Ovary (tissue), 9 donors: ENCODE results near the gene PIERCE2. TPM values are rescaled to one million over a fixed set of nuclear protein-coding genes. Genes with fewer than 3 reads are reported as not detected.

Source experiments
- DNase-seq, 5 donors: peaks; one replicate each; pipeline ENCODE4 v3.0.0-alpha.2; 2019 to 2020
- H3K27ac ChIP-seq, 2 donors: fragments of 200-600 bp; one replicate each; pipeline versions ENCODE4 v1.5.1 to v1.8.0; 2019 to 2022
- H3K27me3 ChIP-seq: fragments of 200-600 bp; one replicate; pipeline ENCODE4 v1.8.0; 2022
- H3K36me3 ChIP-seq: fragments of 200-600 bp; sonication (generic); one replicate; pipeline ENCODE4 v1.5.1; 2019
- H3K4me1 ChIP-seq: one replicate; pipeline ENCODE4 v1.8.1; 2013; ENCODE audit warnings: mild to moderate bottlenecking, moderate library complexity; ENCODE audit not compliant: insufficient read depth
- H3K4me3 ChIP-seq: fragments of 200-600 bp; sonication (generic); one replicate; pipeline ENCODE4 v1.5.1; 2017
- H3K9me3 ChIP-seq, 2 donors: fragments of 200-600 bp in 1 of 2; sonication (generic) in 1 of 2; one replicate each; pipeline versions ENCODE4 v1.5.1 to v1.8.1; 2013 to 2019; ENCODE audit warnings: mild to moderate bottlenecking in 1 of 2, moderate library complexity in 1 of 2
- CTCF ChIP-seq, 3 donors: fragments of 450-650 bp in 2 of 3; fragments of 200-600 bp in 1 of 3; IDR thresholded peaks; one replicate each; pipeline versions ENCODE4 v1.5.1 to v1.8.0; 2016 to 2022; ENCODE audit warnings: antibody characterized with exemption in 3 of 3, mild to moderate bottlenecking in 1 of 3
- EP300 ChIP-seq: sonication (generic); formaldehyde crosslinking; IDR thresholded peaks from one replicate; pipeline ENCODE4 v1.6.1; 2017; ENCODE audit warnings: antibody characterized with exemption
- POLR2A ChIP-seq: fragments of 450-650 bp; IDR thresholded peaks from one replicate; pipeline ENCODE4 v1.6.1; 2017; ENCODE audit warnings: antibody characterized with exemption, mild to moderate bottlenecking, moderate library complexity
- WGBS, 3 donors: extraction: QIAGEN DNeasy Blood & Tissue Kit in 1 of 3; methylation state at CpG; one replicate each; pipeline versions ENCODE4 v1.1.5 to v1.1.7; 2013 to 2017; 5-methylcytosine and 5-hydroxymethylcytosine counted together
- intact Hi-C, 4 donors: fragments of 100-400 bp; cut with DNase I; formaldehyde crosslinking; loops; one replicate each; pipeline versions ENCODE4 v1.11.0 to v1.15.1; 2022 to 2023
- polyA plus RNA-seq, 2 donors: library from polyadenylated mRNA; stranded (reverse); fragments of 200-250 nt in 1 of 2; fragments of 350-450 nt in 1 of 2; fragmentation: Illumina TruSeq in 1 of 2; extraction: RNeasy Lipid Tissue Mini Kit (QIAGEN cat#74804) in 1 of 2; gene quantifications; one replicate each; pipeline ENCODE4 v1.2.3, GENCODE V29; 2013 to 2014
- total RNA-seq, 7 donors: library from RNA; depleted of rRNA in 2 of 7; stranded (reverse); fragments of >200 nt in 2 of 7; fragmentation: NEBNext Ultra II Directional in 3 of 7; extraction: Animal tissue kit (Norgen Biotek cat#: 25700) in 3 of 7; gene quantifications; one replicate each; pipeline versions ENCODE4 v1.1.0 to v1.2.4, GENCODE V29; 2016 to 2023
- donor health status: DM: no; HTN: no; CAD: no; lungs with moderate emphysema.
- donor health status: DM: no; HTN: no; CAD: no.
- donor health status: Bipolar disorder and iron deficiency.
- donor health status: DM: yes; HTN: yes; CAD: no.
- donor health status: DM: no; HTN: no; CAD: no.
- donor health status: DM: yes; HTN: yes; CAD: no.

The PIERCE2 gene
- total and polyA plus RNA-seq, 9 donors = 0.35 to 3.9 (median 1.6) TPM

- Histone ChIP-seq H3K27ac (no peak overlapping the region), H3K4me3 (no peak overlapping the region), H3K9me3 (no peaks in the 10 kb centered on the region), H3K27me3 (no peaks in the 10 kb centered on the region), H3K4me1 (no peaks in the 10 kb centered on the region), H3K36me3 (no peaks in the 10 kb centered on the region)
- DNase-seq = no peak
- intact Hi-C loops = no loop called here
- TF ChIP-seq EP300 (no peak), POLR2A (no peak), CTCF (IDR thresholded peaks at IDR 0.05) (no peak)
- WGBS, 3 donors = 93 to 94% (median 93%) methylated on average over 1 of the region's 1 CpG
These were observed 41.3 kb upstream of the PIERCE2 start for GRCh38 chr15:55366981-55367380.

GRCh38 chr15:55372701-55373440 is 35.4 kb upstream of the PIERCE2 start:
- no peaks in the 10 kb centered on the region for H3K9me3 ChIP-seq
- no peak overlapping the region for H3K4me3 ChIP-seq
- no peak overlapping the region for H3K27ac ChIP-seq
- no peak for DNase-seq
- H3K4me1 ChIP-seq = no peaks in the 10 kb centered on the region
- H3K36me3 ChIP-seq = no peaks in the 10 kb centered on the region
- no peaks in the 10 kb centered on the region for H3K27me3 ChIP-seq
- WGBS, 3 donors = 22 to 54% (median 35%) methylated on average over 3 of the region's 3 CpGs
- intact Hi-C loops = no loop called here
- TF ChIP-seq EP300 (no peak), CTCF (IDR thresholded peaks at IDR 0.05) (no peak), POLR2A (no peak)

DNA sequence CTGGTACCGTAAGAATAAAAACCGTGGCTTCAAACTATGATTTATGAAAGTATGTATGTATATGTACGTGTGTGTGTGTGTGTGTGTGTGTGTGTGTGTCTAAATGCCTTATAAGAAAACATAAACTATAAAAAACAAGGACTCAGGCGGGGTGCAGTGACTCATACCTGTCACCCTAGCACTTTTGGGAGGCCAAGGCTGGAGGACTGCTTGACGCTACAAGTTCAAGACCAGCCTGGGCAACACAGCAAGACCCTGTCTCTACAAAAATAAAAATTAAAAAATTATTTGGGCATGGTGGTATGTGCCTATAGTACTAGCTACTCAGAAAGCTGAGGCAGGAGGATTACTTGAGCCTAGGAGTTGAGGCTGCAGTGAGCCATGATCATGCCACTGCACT is 29.2 kb upstream of the PIERCE2 start:
- intact Hi-C loops = no loop called here
- H3K27ac ChIP-seq = no peak overlapping the region
- 84 to 94% (median 87%) methylated on average over 5 of the region's 5 CpGs for WGBS, 3 donors
- H3K9me3 ChIP-seq = no peaks in the 10 kb centered on the region
- DNase-seq = no peak
- TF ChIP-seq POLR2A = no peak
- TF ChIP-seq EP300 = no peak
- TF ChIP-seq CTCF (IDR thresholded peaks at IDR 0.05) = no peak
- H3K4me3 ChIP-seq = no peak overlapping the region
- H3K27me3 ChIP-seq = no peaks in the 10 kb centered on the region
- H3K36me3 ChIP-seq = no peaks in the 10 kb centered on the region
- H3K4me1 ChIP-seq = no peaks in the 10 kb centered on the region

DNA sequence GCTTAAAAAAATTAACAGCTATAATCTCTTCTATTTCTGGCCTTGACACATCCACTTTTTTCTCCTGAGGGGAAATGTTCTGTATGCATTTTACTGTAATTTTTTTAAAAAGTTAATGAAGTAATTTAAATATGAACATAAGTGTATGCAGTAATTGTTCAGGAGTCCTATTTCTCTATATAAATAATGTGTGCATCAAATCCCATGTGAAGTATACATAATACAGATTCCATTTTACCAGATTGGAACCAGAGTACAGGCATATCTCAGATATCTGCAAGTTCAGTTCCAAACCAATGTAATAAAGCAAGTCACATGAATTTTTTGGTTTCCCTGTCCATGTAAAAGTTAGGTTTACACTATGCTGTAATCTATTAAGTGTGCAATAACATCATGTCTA is 26.7 kb upstream of the PIERCE2 start:
- Histone ChIP-seq H3K9me3 (no peaks in the 10 kb centered on the region), H3K36me3 (no peaks in the 10 kb centered on the region), H3K27ac (no peak overlapping the region), H3K27me3 (no peaks in the 10 kb centered on the region), H3K4me3 (no peak overlapping the region), H3K4me1 (no peaks in the 10 kb centered on the region)
- intact Hi-C loops = no loop called here
- TF ChIP-seq EP300 (no peak), CTCF (IDR thresholded peaks at IDR 0.05) (no peak), POLR2A (no peak)
- DNase-seq = no peak
